Stomach (tissue), 9 donors: Measurements from ENCODE around the gene RDH5. TPM values are rescaled to one million over a fixed set of nuclear protein-coding genes. Genes with fewer than 3 reads are reported as not detected.

Experiments
- DNase-seq, 2 donors: peaks; one replicate each; pipeline versions ENCODE4 v3.0.0 to v3.0.0-alpha.2; 2013 to 2019
- H3K27ac ChIP-seq, 5 donors: fragments of 200-600 bp in 4 of 5; sonication (generic) in 4 of 5; one replicate each; pipeline ENCODE4 v1.5.1; 2013 to 2019; ENCODE audit warnings: mild to moderate bottlenecking in 1 of 5, moderate library complexity in 1 of 5
- H3K27me3 ChIP-seq, 3 donors: fragments of 200-600 bp; sonication (generic); one replicate each; pipeline ENCODE4 v1.5.1; 2017 to 2019; ENCODE audit warnings: mixed run types in 1 of 3
- H3K36me3 ChIP-seq, 4 donors: fragments of 200-600 bp; sonication (generic); 1 replicate in 3 of 4; 2 replicates in 1 of 4; pipeline ENCODE4 v1.5.1; 2016 to 2019
- H3K4me1 ChIP-seq, 4 donors: fragments of 200-600 bp; sonication (generic); one replicate each; pipeline ENCODE4 v1.5.1; 2016 to 2019
- H3K4me3 ChIP-seq, 4 donors: fragments of 200-600 bp; sonication (generic) in 3 of 4; one replicate each; pipeline ENCODE4 v1.5.1; 2016 to 2019; ENCODE audit warnings: mild to moderate bottlenecking in 1 of 4
- H3K9me3 ChIP-seq, 4 donors: fragments of 200-600 bp; sonication (generic); one replicate each; pipeline ENCODE4 v1.5.1; 2016 to 2019
- CTCF ChIP-seq, 7 experiments: fragments of 450-650 bp in 4 of 7; fragments of 200-600 bp in 3 of 7; sonication (generic) in 3 of 7; IDR thresholded peaks; one replicate each; pipeline ENCODE4 v1.5.1; 2016 to 2019; ENCODE audit warnings: antibody characterized with exemption in 7 of 7, control low read depth in 2 of 7, mild to moderate bottlenecking in 1 of 7
- EP300 ChIP-seq: sonication (generic); formaldehyde crosslinking; IDR thresholded peaks from one replicate; pipeline ENCODE4 v1.6.1; 2017; ENCODE audit warnings: antibody characterized with exemption
- POLR2A ChIP-seq, 4 donors: fragments of 450-650 bp; IDR thresholded peaks; one replicate each; pipeline ENCODE4 v1.6.1; 2016; ENCODE audit warnings: antibody characterized with exemption in 4 of 4, control low read depth in 2 of 4, mild to moderate bottlenecking in 1 of 4, moderate library complexity in 1 of 4
- POLR2AphosphoS5 ChIP-seq, 3 donors: sonication (generic); formaldehyde crosslinking; IDR thresholded peaks; one replicate each; pipeline ENCODE4 v1.6.1; 2016; ENCODE audit warnings: antibody characterized with exemption in 3 of 3
- WGBS, 5 donors: extraction: QIAGEN DNeasy Blood & Tissue Kit in 3 of 5; methylation state at CpG; one replicate each; pipeline versions ENCODE4 v1.1.5 to v1.1.7; 2013 to 2018; 5-methylcytosine and 5-hydroxymethylcytosine counted together
- intact Hi-C: fragments of 100-400 bp; cut with DNase I; formaldehyde crosslinking; loops from one replicate; pipeline ENCODE4 v1.15.1; 2023; ENCODE audit warnings: low total_unique reads
- polyA plus RNA-seq, 3 donors: library from polyadenylated mRNA; stranded (reverse); fragments of 200-250 nt; gene quantifications; one replicate each; pipeline ENCODE4 v1.2.3, GENCODE V29; 2013
- total RNA-seq, 5 donors: library from RNA; depleted of rRNA; stranded (reverse); fragments of >200 nt; gene quantifications; one replicate each; pipeline versions ENCODE4 v1.1.0 to v1.2.3, GENCODE V29; 2014 to 2016
- donor health status: healthy with polysubstance abuse.
- donor health status: Bipolar disorder and iron deficiency.
- donor health status: healthy.

RDH5 gene
- total and polyA plus RNA-seq, 8 donors = 3.2 to 41.2 (median 10.1) TPM

- Histone ChIP-seq H3K27ac (peak overlapping the region in 4 of 5 donors; percentile 52 to 100 (median 93)), H3K27me3 (no peaks in the 10 kb centered on the region), H3K36me3 (peaks cover 31 to 60% (median 40%) of the 10 kb centered on the region in 4 donors), H3K4me3 (no peak overlapping the region), H3K4me1 (peaks cover 88 to 98% (median 93%) of the 10 kb centered on the region in 4 donors), H3K9me3 (no peaks in the 10 kb centered on the region)
- TF ChIP-seq EP300 (no peak), CTCF (IDR thresholded peaks at IDR 0.05) (no peak), POLR2A (IDR thresholded peaks at IDR 0.05) (no peak), POLR2AphosphoS5 (IDR thresholded peaks at IDR 0.05) (no peak)
- DNase-seq = no peak
- WGBS, 5 donors = 83 to 87% (median 85%) methylated on average over 5 to 8 of the region's 8 CpGs
- intact Hi-C loops = no loop called here
These were observed 2.8 kb downstream of the RDH5 start for GRCh38 chr12:55722948-55723347.

- peaks cover 81 to 91% (median 87%) of the 10 kb centered on the region in 4 donors for H3K4me1 ChIP-seq
- H3K27me3 ChIP-seq = no peaks in the 10 kb centered on the region
- TF ChIP-seq POLR2AphosphoS5 (IDR thresholded peaks at IDR 0.05) = peak in 1 of 3 donors; percentile 2
- TF ChIP-seq EP300 = no peak
- no peak for TF ChIP-seq POLR2A (IDR thresholded peaks at IDR 0.05)
- H3K9me3 ChIP-seq = no peaks in the 10 kb centered on the region
- peak overlapping the region; percentile 14 to 100 (median 89) for H3K27ac ChIP-seq
- peaks cover 31 to 60% (median 40%) of the 10 kb centered on the region in 4 donors for H3K36me3 ChIP-seq
- intact Hi-C loops = no loop called here
- DNase-seq = no peak
- no peak overlapping the region for H3K4me3 ChIP-seq
- 19 to 55% (median 26%) methylated on average over 10 of the region's 10 CpGs for WGBS, 5 donors
These were observed 3.5 kb downstream of the RDH5 start for GRCh38 chr12:55723516-55724225.

- intact Hi-C loops = no loop called here
- peaks cover 31 to 57% (median 40%) of the 10 kb centered on the region in 4 donors for H3K36me3 ChIP-seq
- peak overlapping the region in 4 of 5 donors; percentile 39 to 100 (median 74) for H3K27ac ChIP-seq
- 15 to 48% (median 39%) methylated on average over 6 to 11 of the region's 11 CpGs for WGBS, 5 donors
- peak; percentile 76 to 87 for DNase-seq
- TF ChIP-seq POLR2A (IDR thresholded peaks at IDR 0.05) (no peak), POLR2AphosphoS5 (IDR thresholded peaks at IDR 0.05) (peak in 1 of 3 donors; percentile 22), EP300 (no peak), CTCF (IDR thresholded peaks at IDR 0.05) (peak in 5 of 7 experiments; percentile 30 to 62 (median 51))
- no peak overlapping the region for H3K4me3 ChIP-seq
- H3K9me3 ChIP-seq = no peaks in the 10 kb centered on the region
- no peaks in the 10 kb centered on the region for H3K27me3 ChIP-seq
- peaks cover 74 to 83% (median 80%) of the 10 kb centered on the region in 4 donors for H3K4me1 ChIP-seq
These were observed 4.2 kb downstream of the RDH5 start for GRCh38 chr12:55724226-55724939.

- Histone ChIP-seq H3K4me1 (peaks cover 71 to 81% (median 78%) of the 10 kb centered on the region in 4 donors), H3K9me3 (no peaks in the 10 kb centered on the region), H3K4me3 (peak overlapping the region in 1 of 4 donors; percentile 89), H3K36me3 (peaks cover 31 to 53% (median 40%) of the 10 kb centered on the region in 4 donors), H3K27ac (peak overlapping the region in 3 of 5 donors; percentile 39 to 100 (median 97)), H3K27me3 (no peaks in the 10 kb centered on the region)
- no peak for TF ChIP-seq POLR2AphosphoS5 (IDR thresholded peaks at IDR 0.05)
- DNase-seq = no peak
- intact Hi-C loops = no loop called here
- WGBS, 5 donors = 28 to 50% (median 38%) methylated on average over 3 of the region's 3 CpGs
These were observed 4.7 kb downstream of the RDH5 start for GRCh38 chr12:55724940-55725309.

- H3K27ac ChIP-seq = peak overlapping the region in 3 of 5 donors; percentile 97 to 100 (median 100)
- no peak for DNase-seq
- TF ChIP-seq EP300 (no peak), POLR2AphosphoS5 (IDR thresholded peaks at IDR 0.05) (no peak), CTCF (IDR thresholded peaks at IDR 0.05) (no peak), POLR2A (IDR thresholded peaks at IDR 0.05) (no peak)
- no peaks in the 10 kb centered on the region for H3K27me3 ChIP-seq
- H3K4me1 ChIP-seq = peaks cover 71 to 81% (median 78%) of the 10 kb centered on the region in 4 donors
- peak overlapping the region in 1 of 4 donors; percentile 89 for H3K4me3 ChIP-seq
- intact Hi-C loops = no loop called here
- 38 to 49% (median 43%) methylated on average over 3 of the region's 3 CpGs for WGBS, 5 donors
- H3K9me3 ChIP-seq = no peaks in the 10 kb centered on the region
- H3K36me3 ChIP-seq = peaks cover 31 to 48% (median 40%) of the 10 kb centered on the region in 4 donors
These were observed 5.4 kb downstream of the RDH5 start for GRCh38 chr12:55725556-55725955.
